Dendritic cell treated with granulocyte-macrophage colony-stimulating factor and Interleukin-4, amounts not matched to agents 40 ng/mL and 50 ng/mL, for 4 days (primary cell): Measurements from ENCODE around the gene RASSF4.
"Not testable (repeated sequence)": the region's sequence is repeated elsewhere in the genome, so short reads cannot be mapped to it uniquely, and the experiment has no call there.

Experiments used
- H3K27ac Mint-ChIP-seq: one replicate; pipeline ENCODE4 v1.8.0; 2022; ENCODE audit warnings: mild to moderate bottlenecking, mixed read lengths
- H3K27me3 Mint-ChIP-seq: one replicate; pipeline ENCODE4 v1.8.0; 2022; ENCODE audit warnings: mild to moderate bottlenecking, mixed read lengths
- H3K36me3 Mint-ChIP-seq: one replicate; pipeline ENCODE4 v1.8.0; 2022; ENCODE audit warnings: low read depth, mixed read lengths
- H3K4me1 Mint-ChIP-seq: one replicate; pipeline ENCODE4 v1.8.0; 2022; ENCODE audit warnings: low read depth, mixed read lengths
- H3K4me3 Mint-ChIP-seq: one replicate; pipeline ENCODE4 v1.8.0; 2022; ENCODE audit warnings: mild to moderate bottlenecking, moderate library complexity, mixed read lengths
- H3K9me3 Mint-ChIP-seq: one replicate; pipeline ENCODE4 v1.8.0; 2022; ENCODE audit warnings: mixed read lengths
- intact Hi-C: fragments of 100-400 bp; cut with micrococcal nuclease; formaldehyde crosslinking; loops from one replicate; pipeline ENCODE4 v1.15.0; 2022

RASSF4 gene

GRCh38 chr10:45003432-45004000, 43.9 kb downstream of the RASSF4 start:
- H3K4me3 Mint-ChIP-seq, result no peak overlapping the region
- no peak overlapping the region for H3K27ac Mint-ChIP-seq
- no peaks in the 10 kb centered on the region for H3K9me3 Mint-ChIP-seq
- peaks cover 33% of the 10 kb centered on the region for H3K36me3 Mint-ChIP-seq
- H3K4me1 Mint-ChIP-seq, result peaks cover 41% of the 10 kb centered on the region
- no peaks in the 10 kb centered on the region for H3K27me3 Mint-ChIP-seq
- intact Hi-C loops, result no loop called here

DNA sequence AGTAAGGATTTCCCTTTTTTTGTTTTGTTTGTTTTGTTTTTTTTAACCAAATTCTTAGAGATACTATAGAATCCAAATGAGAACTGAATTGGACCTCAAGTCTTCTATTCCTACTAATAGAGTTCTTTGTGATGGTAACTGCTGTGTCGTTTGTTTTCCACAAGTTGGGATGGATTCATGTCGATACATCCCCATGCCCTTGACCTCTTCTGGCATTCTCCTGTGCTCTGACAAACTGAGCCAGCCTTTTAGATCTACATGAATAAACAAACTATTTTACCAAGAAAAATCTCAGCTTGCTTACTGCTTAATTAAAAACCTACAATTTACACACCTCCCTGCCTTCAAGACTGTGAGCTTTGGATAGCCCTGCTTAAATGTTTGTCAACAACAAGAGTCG, 45.1 kb downstream of the RASSF4 start:
- intact Hi-C loops, result loop anchor here (5.0 kb wide), 1 partner anchor 463 kb away; no protein-coding TSS in a partner anchor
- no peak overlapping the region for H3K27ac Mint-ChIP-seq
- no peak overlapping the region for H3K4me3 Mint-ChIP-seq
- H3K27me3 Mint-ChIP-seq, result no peaks in the 10 kb centered on the region
- no peaks in the 10 kb centered on the region for H3K9me3 Mint-ChIP-seq
- H3K4me1 Mint-ChIP-seq, result peaks cover 35% of the 10 kb centered on the region
- peaks cover 33% of the 10 kb centered on the region for H3K36me3 Mint-ChIP-seq

- Mint-ChIP-seq H3K36me3 (peaks cover 32% of the 10 kb centered on the region), H3K4me3 (no peak overlapping the region), H3K9me3 (no peaks in the 10 kb centered on the region), H3K4me1 (peaks cover 29% of the 10 kb centered on the region), H3K27me3 (no peaks in the 10 kb centered on the region), H3K27ac (no peak overlapping the region)
- intact Hi-C loops, result loop anchor here (5.0 kb wide), 1 partner anchor 462 kb away; no protein-coding TSS in a partner anchor
Observed at GRCh38 chr10:45005284-45005683, 45.7 kb downstream of the RASSF4 start.

GRCh38 chr10:45006276-45007030, 46.9 kb downstream of the RASSF4 start:
- H3K27ac Mint-ChIP-seq, result no peak overlapping the region
- peaks cover 22% of the 10 kb centered on the region for H3K4me1 Mint-ChIP-seq
- H3K27me3 Mint-ChIP-seq, result no peaks in the 10 kb centered on the region
- no peaks in the 10 kb centered on the region for H3K9me3 Mint-ChIP-seq
- no peak overlapping the region for H3K4me3 Mint-ChIP-seq
- intact Hi-C loops, result loop anchor here (5.0 kb wide), 1 partner anchor 461 kb away; no protein-coding TSS in a partner anchor
- peaks cover 28% of the 10 kb centered on the region for H3K36me3 Mint-ChIP-seq

DNA sequence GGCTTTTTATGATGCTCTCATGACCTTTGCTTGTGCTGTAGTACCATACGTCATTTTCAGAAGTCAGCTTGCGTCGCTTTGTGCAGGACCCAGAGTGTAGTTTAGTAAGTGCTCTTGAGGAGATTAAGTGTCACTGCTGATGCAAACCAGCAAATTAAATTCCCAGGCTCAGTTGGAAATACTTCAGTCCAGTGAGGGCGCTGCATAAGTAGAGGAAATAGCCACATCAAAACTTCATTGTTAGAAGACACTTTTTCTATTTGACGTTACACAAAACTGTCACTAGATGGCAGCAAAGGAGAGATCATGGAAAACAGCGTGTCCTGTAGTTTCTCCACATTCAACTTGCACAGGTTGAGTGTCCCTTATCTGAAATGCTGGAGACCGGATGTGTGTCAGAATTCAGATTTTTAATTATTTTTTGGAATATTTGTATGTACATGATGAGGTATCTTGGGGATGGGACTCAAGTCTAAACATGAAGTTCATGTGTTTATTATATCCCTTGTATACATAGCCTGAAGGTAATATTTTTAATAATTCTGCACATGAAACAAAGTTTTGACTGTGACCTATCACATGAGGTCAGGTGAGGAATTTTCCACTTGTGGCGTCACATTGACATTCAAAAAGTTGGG, 49.0 kb downstream of the RASSF4 start:
- no peaks in the 10 kb centered on the region for H3K9me3 Mint-ChIP-seq

GRCh38 chr10:45014557-45014956, 55.0 kb downstream of the RASSF4 start:
- H3K9me3 Mint-ChIP-seq, intact Hi-C loops, H3K36me3 Mint-ChIP-seq, H3K27ac Mint-ChIP-seq, H3K4me3 Mint-ChIP-seq, H3K27me3 Mint-ChIP-seq, H3K4me1 Mint-ChIP-seq: not testable (repeated sequence)

More for the DNA sequence above, 49.0 kb downstream of the RASSF4 start:
- Mint-ChIP-seq H3K36me3 (peaks cover 16% of the 10 kb centered on the region), H3K27ac (no peak overlapping the region), H3K27me3 (no peaks in the 10 kb centered on the region), H3K4me1 (peaks cover 14% of the 10 kb centered on the region), H3K4me3 (no peak overlapping the region)
- intact Hi-C loops, result loop anchor here (5.0 kb wide), 1 partner anchor 459 kb away; no protein-coding TSS in a partner anchor

DNA sequence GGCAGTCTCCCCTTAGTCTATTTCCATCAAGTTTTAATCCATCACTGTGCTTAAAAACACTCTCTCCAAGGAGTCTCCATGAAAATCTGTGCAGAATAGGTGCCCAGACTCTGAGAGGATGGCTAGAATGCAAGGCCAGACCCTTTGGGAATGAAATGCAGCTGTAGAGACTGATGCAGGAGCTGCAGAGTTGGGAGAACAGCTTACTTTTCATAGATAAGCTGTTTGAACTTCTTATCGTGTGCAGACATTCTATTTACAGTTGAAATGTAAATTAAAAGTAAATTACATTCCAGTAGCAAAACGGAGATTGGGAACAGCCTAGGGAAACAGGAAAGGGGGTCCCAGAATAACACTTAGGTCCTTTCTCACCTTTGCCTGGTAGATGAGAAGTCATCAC, 56.0 kb downstream of the RASSF4 start:
- Mint-ChIP-seq H3K27me3 (no peaks in the 10 kb centered on the region), H3K36me3 (no peaks in the 10 kb centered on the region), H3K27ac (no peak overlapping the region), H3K4me1 (no peaks in the 10 kb centered on the region), H3K4me3 (no peak overlapping the region), H3K9me3 (no peaks in the 10 kb centered on the region)
- intact Hi-C loops, result no loop called here

- no peak overlapping the region for H3K27ac Mint-ChIP-seq
- no peaks in the 10 kb centered on the region for H3K36me3 Mint-ChIP-seq
- H3K4me1 Mint-ChIP-seq, result no peaks in the 10 kb centered on the region
- no peaks in the 10 kb centered on the region for H3K27me3 Mint-ChIP-seq
- intact Hi-C loops, result no loop called here
- peaks cover 12% of the 10 kb centered on the region for H3K9me3 Mint-ChIP-seq
- no peak overlapping the region for H3K4me3 Mint-ChIP-seq
Observed at GRCh38 chr10:45023426-45023825, 63.8 kb downstream of the RASSF4 start.

GRCh38 chr10:45034301-45034700, 74.7 kb downstream of the RASSF4 start:
- H3K4me1 Mint-ChIP-seq, result no peaks in the 10 kb centered on the region
- no peaks in the 10 kb centered on the region for H3K36me3 Mint-ChIP-seq
- no peaks in the 10 kb centered on the region for H3K27me3 Mint-ChIP-seq
- H3K9me3 Mint-ChIP-seq, result peaks cover 30% of the 10 kb centered on the region
- H3K27ac Mint-ChIP-seq, result no peak overlapping the region
- no peak overlapping the region for H3K4me3 Mint-ChIP-seq
- intact Hi-C loops, result no loop called here

DNA sequence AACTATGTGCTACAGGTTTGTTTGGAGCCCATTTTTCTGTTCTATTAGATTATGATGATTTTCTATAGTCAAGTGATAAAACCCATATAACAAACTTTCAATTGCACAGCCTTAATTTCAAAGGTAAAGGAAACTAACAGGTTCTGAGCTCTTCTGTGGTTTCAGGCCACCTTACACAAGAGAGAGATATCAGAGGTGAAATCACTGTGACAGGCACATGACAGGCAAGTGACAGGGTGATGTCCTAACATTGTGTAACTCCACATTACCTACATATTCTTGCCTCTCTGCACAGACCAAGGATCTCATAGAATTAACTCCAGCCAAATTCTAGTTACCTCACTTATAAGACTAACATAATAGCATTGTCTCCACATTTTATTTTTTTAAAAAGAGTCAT, 76.1 kb downstream of the RASSF4 start:
- Mint-ChIP-seq H3K4me1 (no peaks in the 10 kb centered on the region), H3K36me3 (no peaks in the 10 kb centered on the region), H3K27ac (no peak overlapping the region), H3K9me3 (peaks cover 20% of the 10 kb centered on the region), H3K27me3 (no peaks in the 10 kb centered on the region), H3K4me3 (no peak overlapping the region)
- intact Hi-C loops, result no loop called here

DNA sequence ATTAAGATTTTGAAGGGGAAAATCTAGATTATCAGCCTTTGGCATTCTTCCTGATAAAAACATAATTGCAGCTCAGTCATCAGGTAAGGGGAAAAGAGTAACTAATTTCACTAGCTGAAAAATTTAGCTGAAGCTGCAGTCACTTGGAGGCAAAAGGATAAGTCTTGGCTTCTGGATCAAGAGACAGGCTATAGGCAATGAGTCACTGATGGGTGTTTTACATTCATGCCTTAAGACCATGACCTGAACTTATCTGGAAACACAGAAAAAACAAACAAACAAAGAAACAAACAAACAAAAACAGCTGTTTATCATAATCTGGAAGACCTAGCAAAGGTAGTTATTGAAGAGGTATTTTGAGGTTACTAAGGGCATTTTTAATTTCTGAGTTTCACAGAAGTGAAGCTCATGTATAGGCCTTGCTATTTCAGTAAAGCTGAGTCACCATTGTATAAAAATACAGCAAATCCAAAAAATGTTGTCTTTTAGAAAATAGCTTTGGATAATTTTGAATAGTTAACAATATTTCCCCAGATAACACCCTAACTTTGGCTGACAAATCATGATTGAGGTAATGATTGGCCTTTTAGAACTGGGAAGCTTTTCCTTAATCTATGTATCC, 81.4 kb downstream of the RASSF4 start:
- Mint-ChIP-seq H3K9me3 (no peaks in the 10 kb centered on the region), H3K27me3 (no peaks in the 10 kb centered on the region), H3K36me3 (no peaks in the 10 kb centered on the region), H3K4me1 (no peaks in the 10 kb centered on the region), H3K4me3 (no peak overlapping the region), H3K27ac (no peak overlapping the region)
- intact Hi-C loops, result no loop called here

DNA sequence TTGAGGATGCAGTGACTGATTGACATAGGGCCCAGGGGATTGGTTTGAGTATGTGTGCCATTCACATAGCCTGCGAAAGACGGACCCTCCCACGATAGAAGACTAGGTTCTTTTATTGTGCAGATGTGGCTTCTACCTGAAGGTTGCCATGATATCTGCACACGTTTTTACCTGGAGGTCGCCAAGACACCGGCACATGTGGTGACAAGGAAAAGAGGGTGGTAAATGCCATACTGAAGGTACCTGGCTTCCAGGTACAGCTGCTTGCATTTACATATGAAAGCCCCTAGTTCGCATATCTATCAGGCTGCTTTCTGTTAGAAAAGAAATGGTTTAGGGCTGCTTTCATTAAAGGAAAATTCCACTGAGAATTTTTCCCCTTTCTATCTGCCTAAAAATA, 84.7 kb downstream of the RASSF4 start:
- Mint-ChIP-seq H3K27ac (no peak overlapping the region), H3K4me3 (no peak overlapping the region), H3K36me3 (no peaks in the 10 kb centered on the region), H3K27me3 (no peaks in the 10 kb centered on the region), H3K9me3 (peaks cover 6% of the 10 kb centered on the region), H3K4me1 (no peaks in the 10 kb centered on the region)
- intact Hi-C loops, result no loop called here
